Measurements from ENCODE around the gene BRD9.

- no peak for TF ChIP-seq POLR2AphosphoS5 (IDR thresholded peaks at IDR 0.05; ENCODE audit: insufficient read depth, low read depth, low read length)
- no peak for TF ChIP-seq POLR2A (IDR thresholded peaks at IDR 0.05; ENCODE audit: low read depth, low read length)
- no peak for TF ChIP-seq MAX (IDR thresholded peaks at IDR 0.05; ENCODE audit: insufficient read depth, insufficient read length)
- TF ChIP-seq CTCF (IDR thresholded peaks at IDR 0.05; ENCODE audit: extremely low read depth in 1 of 2, insufficient read depth in 1 of 2, low read depth in 1 of 2, low read length in 2 of 2), result no peak
- no peak for TF ChIP-seq MYC (IDR thresholded peaks at IDR 0.05; ENCODE audit: low read depth, low read length)
- no peak for TF ChIP-seq EZH2 (IDR thresholded peaks at IDR 0.05; ENCODE audit: borderline replicate concordance, low read depth, low read length, severe bottlenecking)
- no peak for TF ChIP-seq JUN (IDR thresholded peaks at IDR 0.05; ENCODE audit: borderline replicate concordance, insufficient read depth, insufficient read length, low read depth)
- no peak for TF ChIP-seq FOS (IDR thresholded peaks at IDR 0.05; ENCODE audit: borderline replicate concordance, insufficient read depth, low read length)
These were observed 8.2 kb upstream of the BRD9 start for GRCh38 chr5:900781-901180.

Measured in endothelial cell of umbilical vein (primary cell).